ENCODE data around the gene SAP30BP. TPM values are rescaled to one million over a fixed set of nuclear protein-coding genes. Genes with fewer than 3 reads are reported as not detected.

The SAP30BP gene
- total and polyA plus RNA-seq, 2 of the 13 experiments (the other 11 are each of a cell fraction or from before 2014, with no cell fraction given): 67.7 to 99.4 TPM

DNA sequence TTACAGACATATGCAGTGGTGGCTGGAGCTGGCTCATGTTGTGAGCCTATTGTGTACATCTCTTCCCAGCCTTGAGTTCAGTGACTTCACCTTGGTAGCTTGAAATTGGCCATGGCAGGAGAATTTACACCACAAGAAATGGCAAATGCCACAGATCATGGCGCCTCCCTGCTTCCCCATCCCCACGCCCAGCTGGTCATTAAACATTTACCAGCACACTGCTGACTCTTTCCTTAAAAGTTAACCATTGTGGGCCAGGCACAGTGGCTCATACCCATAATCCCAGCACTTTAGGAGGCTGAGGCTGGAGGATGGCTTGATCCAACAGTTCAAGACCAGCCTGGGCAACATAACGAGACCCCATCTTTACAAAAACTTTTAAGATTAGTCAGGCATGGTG, 31.5 kb downstream of the SAP30BP start:
- no peaks in the 10 kb centered on the region for H4K20me1 ChIP-seq (ENCODE audit: insufficient read depth, low read length)
- peak overlapping the region; percentile 67 for H3K27ac ChIP-seq (ENCODE audit: extremely low read length, insufficient read depth, low read length)
- H3K27me3 ChIP-seq (ENCODE audit: control insufficient read depth in 1 of 2, insufficient read depth in 2 of 2, low read length in 2 of 2): no peaks in the 10 kb centered on the region
- in situ Hi-C loops (cut with HindIII; ENCODE audit: extremely low pct_ligation_motif_present, low pct_unique_long_range_greater_than_20kb) (no loop called here), intact Hi-C loops (cut with micrococcal nuclease; ENCODE audit: unreplicated experiment) (no loop called here)
- ChIA-PET POLR2A (interaction anchor here (1.4 to 2.3 kb wide), 3 partner anchors 32 to 81 kb away, joined by 4 to 6 read pairs (median 5); partner anchors contain the start of genes RECQL5 and SAP30BP), CTCF (ENCODE audit: low intra/inter-chr PET ratio, low total read pairs) (interaction anchor here (1.6 kb wide), 1 partner anchor 65 kb away, joined by 3 read pairs; the partner anchor contains the start of gene SMIM5)
- peak; percentile 57 for FAIRE-seq
- BruUV-seq (replicated peaks): no TSS peak
- H3K9ac ChIP-seq (ENCODE audit: insufficient read depth, low read depth, low read length): no peak overlapping the region
- WGBS (ENCODE audit: low lambda C conversion rate): 81% methylated on average over 3 of the region's 3 CpGs
- no peaks in the 10 kb centered on the region for H3K9me3 ChIP-seq (ENCODE audit: low read length)
- peaks cover 43 to 76% of the 10 kb centered on the region in 2 experiments for H3K36me3 ChIP-seq (replicated peaks in 1 of 2; ENCODE audit: control insufficient read depth in 1 of 2, insufficient read depth in 2 of 2, low read length in 2 of 2)
- no peak for ATAC-seq
- no peak overlapping the region for H3K4me3 ChIP-seq (replicated peaks in 1 of 3; ENCODE audit: insufficient read depth in 1 of 3, low read depth in 2 of 3, low read length in 3 of 3)
- peaks cover 44% of the 10 kb centered on the region for H3K4me1 ChIP-seq (ENCODE audit: insufficient read depth, low read length)
- 0 out of 2 replicates have a peak, but pooled peaks have one; percentile 6 for TF ChIP-seq ZKSCAN8 (CRISPR knock-in tag; IDR thresholded peaks at IDR 0.05; ENCODE audit: borderline replicate concordance)
- no peak for TF ChIP-seq MXD4 (CRISPR knock-in tag; IDR thresholded peaks at IDR 0.05)
- no peak for TF ChIP-seq HMG20A (CRISPR knock-in tag; IDR thresholded peaks at IDR 0.05; ENCODE audit: borderline replicate concordance)
- TF ChIP-seq HMGA1 (CRISPR knock-in tag; conservative IDR thresholded peaks at IDR 0.05): no peak
- TF ChIP-seq IKZF1 (IDR thresholded peaks at IDR 0.05): no peak
- no peak for TF ChIP-seq TOPORS (CRISPR knock-in tag; IDR thresholded peaks at IDR 0.05)
- TF ChIP-seq ZBTB3 (CRISPR knock-in tag; IDR thresholded peaks at IDR 0.05; ENCODE audit: borderline replicate concordance, low read depth): no peak
- TF ChIP-seq, protein P1, sequence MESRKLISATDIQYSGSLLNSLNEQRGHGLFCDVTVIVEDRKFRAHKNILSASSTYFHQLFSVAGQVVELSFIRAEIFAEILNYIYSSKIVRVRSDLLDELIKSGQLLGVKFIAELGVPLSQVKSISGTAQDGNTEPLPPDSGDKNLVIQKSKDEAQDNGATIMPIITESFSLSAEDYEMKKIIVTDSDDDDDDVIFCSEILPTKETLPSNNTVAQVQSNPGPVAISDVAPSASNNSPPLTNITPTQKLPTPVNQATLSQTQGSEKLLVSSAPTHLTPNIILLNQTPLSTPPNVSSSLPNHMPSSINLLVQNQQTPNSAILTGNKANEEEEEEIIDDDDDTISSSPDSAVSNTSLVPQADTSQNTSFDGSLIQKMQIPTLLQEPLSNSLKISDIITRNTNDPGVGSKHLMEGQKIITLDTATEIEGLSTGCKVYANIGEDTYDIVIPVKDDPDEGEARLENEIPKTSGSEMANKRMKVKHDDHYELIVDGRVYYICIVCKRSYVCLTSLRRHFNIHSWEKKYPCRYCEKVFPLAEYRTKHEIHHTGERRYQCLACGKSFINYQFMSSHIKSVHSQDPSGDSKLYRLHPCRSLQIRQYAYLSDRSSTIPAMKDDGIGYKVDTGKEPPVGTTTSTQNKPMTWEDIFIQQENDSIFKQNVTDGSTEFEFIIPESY (CRISPR knock-in tag; IDR thresholded peaks at IDR 0.05): peak; percentile 80
- TF ChIP-seq, protein P2, sequence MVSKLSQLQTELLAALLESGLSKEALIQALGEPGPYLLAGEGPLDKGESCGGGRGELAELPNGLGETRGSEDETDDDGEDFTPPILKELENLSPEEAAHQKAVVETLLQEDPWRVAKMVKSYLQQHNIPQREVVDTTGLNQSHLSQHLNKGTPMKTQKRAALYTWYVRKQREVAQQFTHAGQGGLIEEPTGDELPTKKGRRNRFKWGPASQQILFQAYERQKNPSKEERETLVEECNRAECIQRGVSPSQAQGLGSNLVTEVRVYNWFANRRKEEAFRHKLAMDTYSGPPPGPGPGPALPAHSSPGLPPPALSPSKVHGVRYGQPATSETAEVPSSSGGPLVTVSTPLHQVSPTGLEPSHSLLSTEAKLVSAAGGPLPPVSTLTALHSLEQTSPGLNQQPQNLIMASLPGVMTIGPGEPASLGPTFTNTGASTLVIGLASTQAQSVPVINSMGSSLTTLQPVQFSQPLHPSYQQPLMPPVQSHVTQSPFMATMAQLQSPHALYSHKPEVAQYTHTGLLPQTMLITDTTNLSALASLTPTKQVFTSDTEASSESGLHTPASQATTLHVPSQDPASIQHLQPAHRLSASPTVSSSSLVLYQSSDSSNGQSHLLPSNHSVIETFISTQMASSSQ (IDR thresholded peaks at IDR 0.05; ENCODE audit: low read depth): peak; percentile 47
- TF ChIP-seq, protein P2 (CRISPR knock-in tag; IDR thresholded peaks at IDR 0.05; ENCODE audit: borderline replicate concordance): no peak; the same call in 1 of the 2 replicates
- peak; percentile 54; the same call in 1 of the 2 replicates for TF ChIP-seq ZNF652 (CRISPR knock-in tag; IDR thresholded peaks at IDR 0.05; ENCODE audit: borderline replicate concordance, low read depth)
- H3K4me2 ChIP-seq (ENCODE audit: low read depth, low read length): no peak overlapping the region
- DNase-seq (ENCODE audit: low spot score): no peak
- no peak overlapping the region for H2AFZ ChIP-seq (ENCODE audit: low read length)
- H3K79me2 ChIP-seq (ENCODE audit: insufficient read depth, low read length): no peaks in the 10 kb centered on the region
